ENCODE results near the gene ZNF438.
"Not testable (repeated sequence)": the region's sequence is repeated elsewhere in the genome, so short reads cannot be mapped to it uniquely, and the experiment has no call there.

GRCh38 chr10:31056678-31057077 lies 25.0 kb upstream of the ZNF438 start:
- not testable (repeated sequence) for TF ChIP-seq CTCF (conservative IDR thresholded peaks at IDR 0.05 in 1 of 2, IDR thresholded peaks at IDR 0.05 in 1 of 2; ENCODE audit: extremely low read depth in 1 of 2, insufficient read depth in 1 of 2, low read depth in 1 of 2, low read length in 2 of 2); EZH2 (IDR thresholded peaks at IDR 0.05; ENCODE audit: borderline replicate concordance, low read length)
